B cell (primary cell): ENCODE data around the gene CRB3. TPM values are rescaled to one million over a fixed set of nuclear protein-coding genes. Genes with fewer than 3 reads are reported as not detected.

Experiments
- ATAC-seq: fragments of 200-7000 bp; cut with Tn5 transposase; one replicate; pipeline ENCODE4 v1.10.0; 2021; ENCODE audit warnings: low read depth, mild to moderate bottlenecking, moderate number of reproducible peaks, moderate library complexity
- CTCF ChIA-PET: fragments of 350-600 bp; sonication (Branson Sonifier 250); formaldehyde crosslinking; loops from one replicate; lab custom pipeline; 2021; ENCODE audit warnings: antibody characterized with exemption, inconsistent platforms; lab: Charles Lee
- POLR2A ChIA-PET: fragments of 350-600 bp; sonication (Branson Sonifier 250); formaldehyde crosslinking; loops from one replicate; lab custom pipeline; 2021; ENCODE audit warnings: antibody characterized with exemption; lab: Charles Lee
- DNase-seq: peaks from one replicate; pipeline ENCODE4 v3.0.0; 2013
- H2AFZ ChIP-seq: 2 replicates; pipeline ENCODE4 v1.6.1; 2012; ENCODE audit warnings: mild to moderate bottlenecking, low read depth, low read length; ENCODE audit not compliant: insufficient read depth, poor library complexity, severe bottlenecking
- H3K27ac ChIP-seq, 2 donors: 1 replicate in 1 of 2; 2 replicates in 1 of 2; pipeline ENCODE4 v1.5.1; 2012 to 2013; ENCODE audit warnings: low read length in 2 of 2, mild to moderate bottlenecking in 2 of 2, moderate library complexity in 1 of 2
- H3K27me3 ChIP-seq, 4 experiments: fragments of 200-600 bp in 1 of 4; sonication (generic) in 1 of 4; replicated peaks in 1 of 4; 1 replicate in 2 of 4; 2 replicates in 2 of 4; pipeline versions ENCODE4 v1.6.1 to v1.7.0; 2013 to 2016; ENCODE audit warnings: low read length in 3 of 4, mild to moderate bottlenecking in 2 of 4, mixed read lengths in 1 of 4, moderate library complexity in 1 of 4; ENCODE audit not compliant: insufficient read depth in 4 of 4, control insufficient read depth in 3 of 4; ENCODE audit errors: control extremely low read depth in 1 of 4
- H3K36me3 ChIP-seq, 2 experiments: replicated peaks in 1 of 2; 1 replicate in 1 of 2; 2 replicates in 1 of 2; pipeline versions ENCODE4 v1.6.1 to v1.7.1; 2013; ENCODE audit warnings: low read length in 1 of 2; ENCODE audit not compliant: insufficient read depth in 2 of 2, control insufficient read depth in 1 of 2; ENCODE audit errors: control extremely low read depth in 1 of 2, extremely low read depth in 1 of 2
- H3K4me1 ChIP-seq, 2 donors: fragments of 200-600 bp in 1 of 2; sonication (generic) in 1 of 2; 1 replicate in 1 of 2; 2 replicates in 1 of 2; pipeline versions ENCODE4 v1.5.1 to v1.6.1; 2013 to 2017; ENCODE audit warnings: low read length in 2 of 2; ENCODE audit not compliant: control insufficient read depth in 2 of 2, insufficient read depth in 2 of 2
- H3K4me2 ChIP-seq: replicated peaks from 2 replicates; pipeline ENCODE3; 2012; ENCODE audit warnings: mild to moderate bottlenecking, low read depth, low read length; ENCODE audit not compliant: poor library complexity, severe bottlenecking
- H3K4me3 ChIP-seq, 5 experiments: fragments of 200-600 bp in 1 of 5; sonication (generic) in 1 of 5; 1 replicate in 3 of 5; 2 replicates in 2 of 5; pipeline versions ENCODE4 v1.5.1 to v1.7.0; 2011 to 2016; ENCODE audit warnings: low read length in 4 of 5, mild to moderate bottlenecking in 4 of 5, low read depth in 2 of 5, control low read depth in 1 of 5, moderate library complexity in 1 of 5; ENCODE audit not compliant: insufficient read depth in 1 of 5; ENCODE audit errors: control extremely low read depth in 1 of 5, extremely low read depth in 1 of 5
- H3K79me2 ChIP-seq: fragments of 200-600 bp; sonication (generic); one replicate; pipeline ENCODE4 v1.6.0; 2016; ENCODE audit warnings: low read length; ENCODE audit not compliant: control insufficient read depth, insufficient read depth
- H3K9ac ChIP-seq: fragments of 200-600 bp; sonication (generic); 2 replicates; pipeline ENCODE4 v1.6.1; 2017; ENCODE audit warnings: mild to moderate bottlenecking, low read length, moderate library complexity
- H3K9me3 ChIP-seq, 3 donors: one replicate each; pipeline versions ENCODE4 v1.6.1 to v1.7.1; 2013; ENCODE audit warnings: low read length in 2 of 3; ENCODE audit not compliant: control insufficient read depth in 2 of 3, insufficient read depth in 1 of 3; ENCODE audit errors: control extremely low read depth in 1 of 3
- H4K20me1 ChIP-seq: 2 replicates; pipeline ENCODE4 v1.6.0; 2012; ENCODE audit warnings: mild to moderate bottlenecking, low read length; ENCODE audit not compliant: insufficient read depth, control insufficient read depth, poor library complexity, severe bottlenecking
- H3K27ac Mint-ChIP-seq: one replicate; pipeline ENCODE4 v1.8.0; 2021; ENCODE audit warnings: mixed read lengths
- H3K27me3 Mint-ChIP-seq: one replicate; pipeline ENCODE4 v1.8.0; 2021; ENCODE audit warnings: mixed read lengths
- H3K4me1 Mint-ChIP-seq: one replicate; pipeline ENCODE4 v1.8.0; 2021; ENCODE audit warnings: mixed read lengths
- H3K4me3 Mint-ChIP-seq: one replicate; pipeline ENCODE4 v1.8.0; 2021; ENCODE audit warnings: mixed read lengths
- H3K9me3 Mint-ChIP-seq: one replicate; pipeline ENCODE4 v1.8.0; 2022; ENCODE audit warnings: mixed read lengths; ENCODE audit not compliant: insufficient read depth
- CTCF ChIP-seq: fragments of 200-600 bp; IDR thresholded peaks from one replicate; pipeline ENCODE4 v1.8.0; 2022; ENCODE audit warnings: antibody characterized with exemption, mild to moderate bottlenecking
- EZH2 ChIP-seq: IDR thresholded peaks from 2 replicates; pipeline ENCODE4 v1.6.1; 2012; ENCODE audit warnings: borderline replicate concordance, low read depth, mild to moderate bottlenecking, moderate library complexity, low read length; ENCODE audit not compliant: insufficient read depth, poor library complexity, severe bottlenecking
- WGBS: methylation state at CpG from one replicate; pipeline ENCODE4 v1.1.5; 2013; ENCODE audit warnings: missing lambda C conversion rate; ENCODE audit not compliant: insufficient coverage; 5-methylcytosine and 5-hydroxymethylcytosine counted together
- intact Hi-C: fragments of 100-400 bp; cut with micrococcal nuclease; formaldehyde crosslinking; loops from one replicate; pipeline ENCODE4 v1.10.0; 2022
- polyA plus RNA-seq: library from polyadenylated mRNA; depleted of rRNA; stranded (reverse); fragments of >200 nt; gene quantifications from 2 replicates; pipeline ENCODE4 v1.2.3, GENCODE V29; 2012
- total RNA-seq, 2 donors: library from RNA; stranded (reverse); fragments of 120-200 nt in 1 of 2; gene quantifications; 1 replicate in 1 of 2; 2 replicates in 1 of 2; pipeline versions ENCODE4 v1.2.3 to v1.2.4, GENCODE V29; 2013 to 2022

Gene CRB3
- total and polyA plus RNA-seq, 2 donors (not counting 1 experiment from before 2014, with no cell fraction given): 2.1 to 3.6 TPM

GRCh38 chr19:6442087-6442688 lies 21.9 kb upstream of the CRB3 start:
- CTCF ChIA-PET: no interaction called here
- no peak for DNase-seq
- no peaks in the 10 kb centered on the region for H3K27me3 Mint-ChIP-seq
- no peak overlapping the region for H3K27ac Mint-ChIP-seq
- intact Hi-C loops: no loop called here
- Histone ChIP-seq H2AFZ (no peak overlapping the region), H3K27ac (no peak overlapping the region), H3K36me3 (no peaks in the 10 kb centered on the region), H3K27me3 (no peaks in the 10 kb centered on the region), H3K4me3 (no peak overlapping the region), H4K20me1 (no peaks in the 10 kb centered on the region), H3K9me3 (peaks cover 0 to 12% (median 0%) of the 10 kb centered on the region in 3 donors), H3K9ac (no peak overlapping the region), H3K79me2 (no peaks in the 10 kb centered on the region), H3K4me1 (no peaks in the 10 kb centered on the region), H3K4me2 (no peak overlapping the region)
- no peaks in the 10 kb centered on the region for H3K9me3 Mint-ChIP-seq
- POLR2A ChIA-PET: no interaction called here
- no peak for ATAC-seq
- 95% methylated on average over 6 of the region's 13 CpGs for WGBS
- no peak overlapping the region for H3K4me3 Mint-ChIP-seq
- TF ChIP-seq EZH2 (no peak), CTCF (no peak)
- no peaks in the 10 kb centered on the region for H3K4me1 Mint-ChIP-seq

- no peak overlapping the region for H3K4me3 Mint-ChIP-seq
- no peaks in the 10 kb centered on the region for H3K27me3 Mint-ChIP-seq
- intact Hi-C loops: no loop called here
- DNase-seq (no peak), ATAC-seq (no peak)
- TF ChIP-seq CTCF: no peak
- TF ChIP-seq EZH2: no peak
- no peak overlapping the region for H3K27ac Mint-ChIP-seq
- Histone ChIP-seq H2AFZ (no peak overlapping the region), H3K4me2 (no peak overlapping the region), H3K4me3 (no peak overlapping the region), H3K27ac (no peak overlapping the region), H4K20me1 (no peaks in the 10 kb centered on the region), H3K27me3 (no peaks in the 10 kb centered on the region), H3K4me1 (no peaks in the 10 kb centered on the region), H3K79me2 (no peaks in the 10 kb centered on the region), H3K9me3 (peaks cover 0 to 12% (median 0%) of the 10 kb centered on the region in 3 donors), H3K9ac (no peak overlapping the region), H3K36me3 (no peaks in the 10 kb centered on the region)
- H3K9me3 Mint-ChIP-seq: no peaks in the 10 kb centered on the region
- H3K4me1 Mint-ChIP-seq: no peaks in the 10 kb centered on the region
- ChIA-PET CTCF (no interaction called here), POLR2A (no interaction called here)
- WGBS: 94% methylated on average over 11 of the region's 13 CpGs
Measured at GRCh38 chr19:6443986-6444385, 20.1 kb upstream of the CRB3 start.
